ENCODE results near the gene TNNI3K.

TNNI3K gene

GRCh38 chr1:74522148-74522547, 287.0 kb downstream of the TNNI3K start:
- Histone ChIP-seq H3K27me3 (ENCODE audit: insufficient read depth, poor library complexity, severe bottlenecking) (no peaks in the 10 kb centered on the region), H3K27ac (replicated peaks) (no peak overlapping the region), H3K4me3 (replicated peaks; ENCODE audit: insufficient read depth, low read length) (no peak overlapping the region)
- no peak for TF ChIP-seq SPI1 (IDR thresholded peaks at IDR 0.05; ENCODE audit: borderline replicate concordance, low read depth)
- TF ChIP-seq GABPA (IDR thresholded peaks at IDR 0.05; ENCODE audit: low read depth), result no peak
- no peak for TF ChIP-seq POLR2AphosphoS5 (IDR thresholded peaks at IDR 0.05; ENCODE audit: low read depth)
- no peak for TF ChIP-seq REST (IDR thresholded peaks at IDR 0.05; ENCODE audit: insufficient replicate concordance, low read depth)
- no peak for DNase-seq (ENCODE audit: low read depth in 1 of 2, low spot score in 1 of 2)

DNA sequence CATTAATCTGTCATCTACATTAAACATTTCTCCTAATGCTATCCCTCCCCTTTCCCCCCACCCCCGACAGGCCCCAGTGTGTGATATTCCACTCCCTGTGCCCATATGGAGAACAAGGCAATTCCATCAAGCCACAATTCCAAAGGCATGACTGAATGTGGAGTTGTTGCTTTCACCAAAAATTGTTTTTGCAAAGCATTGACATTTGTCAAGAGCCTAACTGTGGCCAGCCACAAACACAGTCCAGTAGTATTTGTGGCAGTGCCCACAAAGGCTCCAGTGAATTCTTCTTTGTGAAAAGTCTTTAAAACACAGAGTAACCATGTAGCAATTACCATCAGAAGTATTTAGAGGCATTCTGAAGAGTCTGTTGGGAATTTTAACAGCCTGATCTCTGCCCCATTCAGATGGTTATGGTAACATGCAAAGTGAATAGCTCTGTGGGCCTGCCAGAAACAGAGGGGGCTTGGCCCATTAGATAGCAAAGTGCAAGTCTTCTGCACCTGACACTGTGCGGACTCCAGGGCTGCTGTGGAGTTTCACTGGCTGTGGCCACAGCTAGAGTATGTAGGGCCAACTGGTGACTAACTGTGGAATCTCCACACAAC, 288.8 kb downstream of the TNNI3K start:
- Histone ChIP-seq H3K27ac (replicated peaks) (no peak overlapping the region), H3K4me3 (replicated peaks; ENCODE audit: insufficient read depth, low read length) (no peak overlapping the region), H3K27me3 (ENCODE audit: insufficient read depth, poor library complexity, severe bottlenecking) (no peaks in the 10 kb centered on the region)
- DNase-seq (ENCODE audit: low read depth in 1 of 2, low spot score in 1 of 2), result no peak
- TF ChIP-seq SPI1 (IDR thresholded peaks at IDR 0.05; ENCODE audit: borderline replicate concordance, low read depth) (no peak), CTCF (IDR thresholded peaks at IDR 0.05; ENCODE audit: insufficient read depth, low read length) (no peak), POLR2AphosphoS5 (IDR thresholded peaks at IDR 0.05; ENCODE audit: low read depth) (no peak), GABPA (IDR thresholded peaks at IDR 0.05; ENCODE audit: low read depth) (no peak), REST (IDR thresholded peaks at IDR 0.05; ENCODE audit: insufficient replicate concordance, low read depth) (no peak)

GRCh38 chr1:74526708-74527107, 291.5 kb downstream of the TNNI3K start:
- H3K27me3 ChIP-seq (ENCODE audit: insufficient read depth, poor library complexity, severe bottlenecking), result no peaks in the 10 kb centered on the region
- no peak overlapping the region for H3K4me3 ChIP-seq (replicated peaks; ENCODE audit: insufficient read depth, low read length)
- TF ChIP-seq CTCF (IDR thresholded peaks at IDR 0.05; ENCODE audit: insufficient read depth, low read length), result no peak
- no peak for TF ChIP-seq REST (IDR thresholded peaks at IDR 0.05; ENCODE audit: insufficient replicate concordance, low read depth)
- no peak for TF ChIP-seq GABPA (IDR thresholded peaks at IDR 0.05; ENCODE audit: low read depth)
- TF ChIP-seq POLR2AphosphoS5 (IDR thresholded peaks at IDR 0.05; ENCODE audit: low read depth), result no peak
- no peak for TF ChIP-seq SPI1 (IDR thresholded peaks at IDR 0.05; ENCODE audit: borderline replicate concordance, low read depth)
- no peak for DNase-seq (ENCODE audit: low read depth in 1 of 2, low spot score in 1 of 2)
- no peak overlapping the region for H3K27ac ChIP-seq (replicated peaks)

Data from HL-60 (cell line).